Right kidney (tissue), 1 donor: Measurements from ENCODE around the gene AIF1.

ENCODE experiments used
- DNase-seq: peaks from one replicate; pipeline ENCODE4 v3.0.0-alpha.2; 2016

The AIF1 gene

DNA sequence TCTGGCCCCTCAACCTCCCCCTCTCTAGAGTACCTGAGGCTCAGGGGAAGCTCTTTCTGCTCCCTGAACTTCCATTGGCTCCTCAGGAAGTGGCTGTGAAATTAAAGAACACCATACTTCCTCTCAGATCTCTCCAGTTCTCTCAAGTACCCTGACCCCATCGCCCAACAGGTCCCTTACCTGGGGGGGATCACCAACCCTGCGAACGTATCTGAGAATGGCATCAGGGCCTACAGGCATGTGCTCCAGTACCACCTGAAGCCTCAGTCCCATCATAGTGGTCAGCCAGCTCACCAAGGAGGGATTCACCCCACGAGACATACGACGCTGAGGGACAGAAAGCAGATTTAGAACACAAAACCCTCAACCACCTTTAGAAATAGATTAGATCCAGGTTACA lies 25.6 kb downstream of the AIF1 start:
- no peak for DNase-seq

DNA sequence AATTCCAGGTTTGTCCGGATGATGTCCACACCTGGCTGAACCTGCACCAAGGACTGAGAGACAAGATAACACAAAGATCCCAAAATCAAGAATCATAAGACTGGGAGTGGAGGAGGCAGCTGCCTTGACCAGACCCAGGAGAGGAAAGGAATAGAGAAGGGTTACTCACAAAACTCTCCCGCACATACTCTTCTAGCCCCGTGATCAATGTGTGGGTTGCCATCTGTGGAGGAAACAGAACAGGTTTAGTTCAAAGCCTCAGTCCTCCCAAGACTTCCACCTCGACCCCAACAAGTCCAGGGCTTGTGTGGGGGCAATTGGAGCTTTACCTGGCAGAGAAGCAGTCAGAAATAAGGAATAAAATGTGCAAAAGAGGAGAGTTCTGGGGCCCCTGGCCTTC lies 26.3 kb downstream of the AIF1 start:
- no peak for DNase-seq

- DNase-seq: no peak
Observed at GRCh38 chr6:31642798-31643570, 27.9 kb downstream of the AIF1 start.

GRCh38 chr6:31643818-31644454 lies 28.9 kb downstream of the AIF1 start:
- no peak for DNase-seq

GRCh38 chr6:31645325-31645724 lies 30.3 kb downstream of the AIF1 start:
- no peak for DNase-seq

DNA sequence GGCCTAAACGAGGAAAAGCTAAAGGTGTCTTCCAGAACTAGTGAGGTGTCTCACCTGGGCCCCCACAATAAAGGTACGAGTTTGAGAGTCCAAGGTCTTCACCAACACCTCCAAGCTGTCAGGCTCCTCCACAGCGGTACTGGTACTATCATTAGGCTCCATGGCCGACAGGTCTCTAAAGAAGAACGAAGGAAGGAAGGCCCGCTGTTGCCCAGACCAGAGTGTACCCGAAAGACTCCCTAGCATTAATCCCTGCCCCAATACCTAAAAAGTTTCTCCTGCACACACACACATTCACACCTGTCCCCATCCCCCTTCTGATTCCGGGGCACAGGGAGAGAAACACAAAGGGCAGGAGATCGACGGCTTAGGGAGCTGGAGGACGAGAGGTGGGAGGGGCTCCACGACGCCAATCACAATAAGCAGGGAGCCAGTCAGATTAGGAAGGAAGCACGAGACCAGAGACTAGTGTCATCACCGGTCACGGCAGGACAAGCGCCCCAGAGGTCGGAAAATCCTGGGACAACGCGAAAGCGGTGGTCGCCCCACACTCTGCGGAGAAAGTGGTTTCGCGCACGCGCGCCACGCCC lies 36.7 kb downstream of the AIF1 start:
- DNase-seq: no peak

DNA sequence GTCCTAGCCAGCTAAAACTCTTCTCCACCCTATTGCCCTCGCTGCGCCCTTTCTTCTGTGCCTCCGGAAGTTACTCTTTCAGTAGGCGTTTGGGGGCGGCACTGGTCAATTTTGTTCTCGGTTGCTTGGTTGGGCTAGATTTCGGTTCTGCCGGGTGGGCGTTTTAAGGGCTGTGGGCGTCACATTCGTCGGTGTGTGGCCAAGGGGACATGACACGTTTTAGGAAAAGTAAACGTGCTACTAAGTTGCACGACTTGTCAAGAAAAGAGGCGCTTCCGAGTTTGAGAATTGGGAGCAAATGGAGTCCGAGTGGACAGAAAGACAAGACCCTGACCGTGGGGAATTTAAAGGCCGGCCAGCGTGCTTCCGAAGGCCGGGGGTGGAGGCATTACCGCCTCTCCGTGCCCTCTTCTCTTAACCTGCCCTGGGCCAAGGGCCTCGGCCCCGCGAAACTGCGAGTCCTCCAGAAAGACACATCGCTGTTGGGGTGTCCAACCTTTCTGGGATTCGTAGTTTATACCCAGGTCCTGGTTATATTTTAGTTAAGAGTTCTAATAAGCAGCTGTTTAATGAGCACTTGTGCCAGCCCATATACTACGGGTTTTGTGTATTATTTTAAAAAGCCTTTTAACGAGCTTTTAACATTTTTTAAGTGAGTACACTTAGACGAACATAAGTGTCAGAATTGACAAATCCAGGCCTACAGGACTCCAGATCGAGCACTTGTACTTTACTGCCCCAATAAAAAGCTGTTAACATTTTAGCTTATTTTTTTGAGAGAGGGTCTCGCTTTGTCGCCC lies 38.1 kb downstream of the AIF1 start:
- DNase-seq: no peak

DNA sequence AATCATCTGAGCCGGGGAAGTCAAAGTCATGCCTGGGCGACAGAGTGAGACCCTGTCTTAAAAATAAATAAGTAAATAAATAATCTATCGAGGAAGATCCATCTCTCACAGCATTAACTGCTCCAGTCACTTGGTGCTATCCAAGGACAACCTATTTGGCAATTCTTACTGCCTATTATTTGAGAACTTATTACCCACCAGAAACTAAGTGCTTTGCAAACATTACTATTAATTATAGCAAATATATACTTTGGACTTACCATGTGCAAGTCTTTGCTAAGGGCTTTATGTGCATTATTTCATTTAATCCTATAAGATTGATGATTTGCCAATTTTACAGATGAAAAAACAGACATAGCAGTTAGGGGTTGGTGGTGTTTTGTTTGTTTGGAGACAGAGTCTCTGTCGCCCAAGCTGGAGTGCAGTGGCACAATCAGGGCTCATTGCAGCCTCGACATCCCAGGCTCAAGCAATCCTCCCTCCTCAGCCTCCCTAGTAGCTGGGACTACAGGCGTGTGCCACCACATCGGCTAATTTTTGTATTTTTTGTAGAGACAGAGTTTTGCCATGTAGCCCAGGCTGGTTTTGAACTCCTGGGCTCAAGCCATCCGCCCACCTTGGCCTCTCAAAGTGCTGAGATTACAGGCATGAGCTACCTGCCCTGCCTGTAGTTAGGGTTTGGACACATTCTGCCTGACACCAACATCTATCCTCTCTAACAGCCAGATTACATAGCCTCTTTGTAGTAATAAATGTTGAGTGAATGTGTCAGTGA lies 39.7 kb downstream of the AIF1 start:
- DNase-seq: no peak

DNA sequence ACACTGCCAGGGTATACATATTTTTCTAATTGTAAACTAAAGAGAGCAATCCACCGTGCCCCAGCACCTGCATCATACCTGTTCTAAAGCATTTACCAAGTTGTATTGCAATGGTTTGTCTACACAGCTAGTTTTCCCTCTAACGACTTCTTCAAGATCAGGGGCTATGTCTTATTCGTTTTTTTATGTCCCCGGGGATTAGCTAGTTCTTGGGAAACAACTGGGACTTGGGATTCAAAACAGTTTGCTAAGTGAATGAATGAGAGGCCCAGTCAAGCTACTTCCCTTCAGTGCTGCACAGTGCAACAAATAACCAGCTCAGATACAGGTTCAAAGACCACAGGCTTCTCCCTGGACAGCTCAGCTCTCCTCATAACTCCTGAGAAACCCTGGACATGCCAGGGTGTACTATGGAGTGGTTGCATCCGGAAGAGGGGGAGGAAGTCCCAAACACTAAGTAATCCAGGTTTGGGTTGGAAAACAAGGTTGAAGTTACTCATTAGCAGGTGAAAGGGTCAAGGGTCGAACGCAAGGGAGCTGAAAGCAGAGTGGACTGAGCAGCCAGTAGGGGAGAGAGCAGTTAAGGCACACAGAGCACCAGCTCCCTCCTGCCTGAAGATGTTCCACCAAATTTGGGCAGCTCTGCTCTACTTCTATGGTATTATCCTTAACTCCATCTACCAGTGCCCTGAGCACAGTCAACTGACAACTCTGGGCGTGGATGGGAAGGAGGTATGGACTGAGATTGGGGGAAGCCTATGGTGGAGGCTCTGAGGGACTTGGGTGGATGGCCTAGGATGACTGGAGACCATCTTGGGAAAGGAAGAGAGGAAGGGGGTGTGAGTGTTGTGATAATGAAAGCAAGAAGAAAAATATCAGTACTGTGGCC lies 40.6 kb downstream of the AIF1 start, which contains the start of gene APOM:
TSS of gene APOM (plus strand) at position 546 of the 889 bp plus-strand sequence. CDS start at position 619, 73 bp downstream.
- no peak for DNase-seq

DNA sequence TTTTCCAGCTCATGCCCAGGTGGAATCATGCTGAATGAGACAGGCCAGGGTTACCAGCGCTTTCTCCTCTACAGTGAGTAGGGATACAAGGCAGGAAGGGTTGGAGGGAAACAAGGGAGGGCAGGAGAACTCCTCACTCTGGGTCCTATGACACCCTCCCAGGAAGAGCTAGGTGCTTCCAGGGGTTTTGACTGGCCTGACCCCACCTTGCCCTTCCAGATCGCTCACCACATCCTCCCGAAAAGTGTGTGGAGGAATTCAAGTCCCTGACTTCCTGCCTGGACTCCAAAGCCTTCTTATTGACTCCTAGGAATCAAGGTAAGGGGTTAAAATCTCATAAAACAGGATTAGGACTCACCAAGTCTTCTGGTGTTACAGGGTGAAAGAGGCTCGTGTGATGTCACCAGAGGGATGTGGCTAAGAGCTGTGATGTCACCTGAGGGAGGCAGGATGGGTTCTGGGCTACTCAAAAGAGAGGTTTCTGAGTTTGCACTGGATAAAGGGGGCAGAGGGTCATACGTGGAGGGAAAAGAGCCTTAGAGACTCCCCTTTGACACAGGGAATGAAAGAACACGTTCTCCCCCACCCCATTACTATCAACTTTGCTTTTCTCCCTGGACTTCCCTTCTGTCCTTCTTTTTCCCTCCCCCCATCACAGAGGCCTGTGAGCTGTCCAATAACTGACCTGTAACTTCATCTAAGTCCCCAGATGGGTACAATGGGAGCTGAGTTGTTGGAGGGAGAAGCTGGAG lies 42.5 kb downstream of the AIF1 start:
- DNase-seq: no peak

GRCh38 chr6:31658158-31658688 lies 43.2 kb downstream of the AIF1 start:
- DNase-seq: no peak

DNA sequence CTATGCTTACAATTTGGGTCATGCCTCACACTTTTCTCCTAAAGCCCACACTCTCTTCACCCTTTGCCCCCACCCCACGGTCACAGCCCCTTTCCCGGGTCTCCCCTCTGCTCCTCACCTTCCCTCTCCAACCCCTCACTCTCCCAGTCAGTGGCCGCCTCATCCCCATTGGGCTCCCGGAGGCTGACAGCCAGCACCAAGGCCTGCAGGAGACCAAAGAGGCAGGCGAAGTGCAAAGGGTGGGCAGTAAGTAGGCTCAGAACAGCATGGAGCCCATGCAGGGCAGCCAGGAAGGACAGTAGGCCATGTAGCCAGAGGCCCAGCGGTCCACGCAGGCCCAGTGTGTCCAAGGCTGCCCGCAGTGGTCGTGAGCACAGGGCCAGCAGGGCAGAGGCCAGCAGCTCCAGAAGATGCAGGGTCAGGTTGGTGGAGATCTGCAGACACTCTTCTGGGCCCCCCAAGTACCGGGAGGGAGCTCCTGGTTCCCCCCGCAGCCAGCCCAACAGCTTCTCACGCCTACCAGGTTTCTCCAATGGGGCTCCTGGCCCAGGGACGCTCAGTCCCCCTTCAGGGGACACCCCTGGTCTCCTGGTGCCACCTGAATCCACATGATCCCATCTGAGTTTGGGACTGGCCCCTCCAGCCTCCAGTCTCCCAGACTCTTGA lies 44.1 kb downstream of the AIF1 start:
- DNase-seq: no peak

DNA sequence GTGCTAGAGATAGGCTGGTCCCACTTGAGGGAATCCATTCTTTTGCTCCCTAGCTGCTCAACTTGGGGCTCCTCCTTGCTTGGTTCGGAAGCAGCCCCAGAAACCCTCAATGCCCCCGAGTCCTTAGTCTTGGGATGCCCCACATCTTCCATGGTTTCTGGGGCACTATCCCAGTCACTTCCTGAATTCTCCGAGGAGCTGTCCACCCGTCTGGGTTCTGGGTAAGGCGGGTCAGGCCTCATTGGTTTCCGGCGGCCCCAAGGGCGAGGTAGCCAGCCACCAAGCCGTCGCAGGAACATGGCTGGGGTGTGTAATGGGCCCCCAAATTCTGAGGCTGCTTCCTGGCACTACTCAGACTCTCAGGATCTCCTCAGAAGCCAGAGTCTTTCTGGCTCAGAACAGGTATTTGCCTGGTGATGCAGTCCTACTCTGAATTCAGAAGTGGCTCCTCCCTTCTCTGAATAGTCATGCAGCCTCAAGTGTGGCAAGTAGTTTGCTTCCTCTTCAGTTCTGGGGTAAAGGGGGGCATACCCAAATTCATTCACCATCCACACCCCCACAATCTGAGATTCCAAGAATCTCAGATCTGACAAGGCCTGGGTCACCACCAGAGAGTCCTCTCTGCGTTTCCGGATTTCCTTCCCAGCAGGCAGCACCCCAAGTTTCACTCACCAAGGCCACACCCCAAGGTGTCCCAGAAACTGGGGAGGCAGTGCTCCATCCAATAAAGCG lies 44.8 kb downstream of the AIF1 start:
- peak; percentile 28 for DNase-seq

DNA sequence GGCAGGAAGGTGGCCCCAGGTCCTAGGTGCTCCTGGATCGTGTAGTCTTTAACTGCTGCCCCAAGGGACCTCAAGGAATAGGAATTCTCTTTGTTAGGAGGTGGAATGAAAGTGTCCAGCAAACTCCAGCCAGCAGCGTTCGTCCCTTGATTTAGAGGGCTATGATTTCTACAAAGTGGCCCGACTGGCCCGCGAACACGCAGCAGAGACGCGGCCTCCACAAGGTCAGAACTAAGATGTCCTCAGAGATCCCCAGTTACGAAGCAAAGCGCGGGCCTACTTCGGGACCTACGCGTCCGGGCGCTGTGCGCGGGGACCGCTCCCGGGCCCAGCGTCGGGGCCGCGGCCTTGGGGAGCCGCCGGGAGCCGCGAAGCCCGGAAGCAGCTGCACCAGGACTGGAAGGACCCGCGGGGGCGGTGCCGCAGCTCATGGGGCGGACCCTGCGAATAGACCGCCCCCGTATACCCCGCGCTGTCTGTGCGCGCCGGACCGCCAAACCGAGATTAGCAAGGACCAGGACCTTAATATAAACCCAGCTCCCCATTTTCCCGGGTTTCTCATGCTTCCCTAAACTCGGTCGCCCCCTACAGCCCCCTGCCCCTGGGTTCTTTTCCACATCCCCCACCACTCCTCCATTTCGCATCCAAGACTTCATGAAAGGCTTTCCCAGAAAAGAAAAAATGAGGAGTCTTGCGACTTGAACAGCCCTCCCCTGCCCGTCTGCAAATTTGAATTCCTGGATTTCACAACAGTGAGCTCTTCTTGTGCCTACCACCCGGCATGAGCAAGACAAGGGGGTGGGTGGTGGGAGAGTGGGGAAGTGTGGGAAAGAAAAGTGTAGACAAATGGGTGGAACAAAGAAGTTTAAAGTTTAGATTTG lies 45.6 kb downstream of the AIF1 start, which contains the start of gene C6orf47:
TSS of gene C6orf47 (minus strand) at position 398 of the 881 bp plus-strand sequence. CDS start 831 bp downstream, outside the sequence.
- DNase-seq: peak; percentile 82

DNA sequence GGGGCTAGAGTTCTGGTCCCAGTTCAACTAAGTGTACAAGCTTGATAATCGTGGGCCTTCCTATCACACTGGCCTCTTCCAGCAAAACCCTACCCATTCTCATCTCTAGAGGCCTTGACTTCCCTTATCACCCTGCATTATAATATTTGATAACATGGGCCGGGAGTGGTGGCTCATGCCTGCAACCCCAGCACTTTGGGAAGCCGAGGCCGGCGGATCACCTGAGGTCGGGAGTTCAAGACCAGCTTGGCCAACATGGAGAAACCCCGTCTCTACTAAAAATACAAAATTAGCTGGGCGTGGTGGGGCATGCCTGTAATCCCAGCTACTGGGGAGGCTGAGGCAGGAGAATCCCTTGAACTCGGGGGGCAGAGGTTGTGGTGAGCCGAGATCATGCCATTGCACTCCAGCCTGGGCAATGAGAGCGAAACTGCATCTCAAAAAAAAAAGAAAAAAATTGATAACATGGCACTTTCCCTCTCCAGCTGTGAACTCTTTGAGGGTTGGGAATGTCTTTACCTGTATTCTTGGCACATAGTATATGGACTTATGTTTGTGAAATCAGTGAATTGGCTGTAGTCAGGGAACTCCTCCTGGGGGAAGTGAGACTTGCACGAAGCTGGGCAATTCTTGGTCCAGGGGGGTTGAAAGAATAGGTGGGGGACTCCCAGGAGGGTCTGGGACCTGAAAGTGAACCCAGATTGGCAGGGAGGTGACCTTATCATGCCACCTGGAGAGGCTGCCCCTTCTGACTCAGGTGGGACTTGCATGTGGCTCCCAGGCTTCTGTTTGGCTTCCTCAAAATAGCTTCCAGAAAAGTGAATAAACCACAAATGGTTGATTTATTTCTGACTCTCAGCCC lies 46.5 kb downstream of the AIF1 start:
- DNase-seq: no peak

DNA sequence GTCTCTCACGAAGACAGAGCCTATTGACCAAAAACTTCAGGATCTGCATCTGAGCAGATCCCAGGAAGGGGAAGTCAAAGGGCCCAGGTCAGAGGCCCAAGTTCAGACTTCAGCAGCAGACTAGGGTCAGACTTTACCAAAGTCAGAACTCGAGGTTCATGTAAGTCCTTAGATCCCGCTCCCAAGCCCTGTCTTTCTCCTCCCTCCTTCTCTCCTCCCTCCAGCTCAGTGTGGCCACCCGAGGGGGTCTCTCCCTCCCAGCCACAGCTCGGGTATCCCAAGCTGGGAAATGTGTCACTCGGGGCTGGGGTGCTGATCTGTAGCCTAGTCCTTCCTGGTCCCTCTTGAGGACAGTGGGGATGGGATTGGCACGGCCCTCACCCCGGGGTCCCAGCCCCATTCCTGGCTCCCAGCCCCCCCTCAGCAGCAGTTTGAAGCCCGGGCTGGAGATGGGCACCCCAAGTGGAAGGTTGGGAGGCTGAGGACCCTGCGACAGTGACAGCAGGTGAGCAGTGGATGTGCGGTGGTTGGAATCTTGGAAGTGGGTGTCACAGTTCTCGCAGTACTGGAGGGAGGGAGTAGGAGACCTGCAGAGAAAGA lies 47.2 kb downstream of the AIF1 start:
- no peak for DNase-seq
